Measurements from ENCODE around the gene MGST3.

The MGST3 gene

GRCh38 chr1:165619647-165620151 is 11.3 kb upstream of the MGST3 start:
- Histone ChIP-seq H3K27ac (no peak overlapping the region), H3K4me1 (ENCODE audit: control insufficient read depth in 1 of 2, insufficient read depth in 1 of 2, low read depth in 1 of 2, low read length in 1 of 2) (no peaks in the 10 kb centered on the region), H3K4me3 (ENCODE audit: low read depth in 1 of 2, low read length in 1 of 2) (no peak overlapping the region), H3K27me3 (peaks cover 43% of the 10 kb centered on the region), H3K9me3 (no peaks in the 10 kb centered on the region), H3K36me3 (no peaks in the 10 kb centered on the region)
- TF ChIP-seq CTCF (IDR thresholded peaks at IDR 0.05), result no peak

GRCh38 chr1:165623624-165624023 is 7.4 kb upstream of the MGST3 start:
- no peak for TF ChIP-seq CTCF (IDR thresholded peaks at IDR 0.05)

GRCh38 chr1:165624441-165624840 is 6.6 kb upstream of the MGST3 start:
- Histone ChIP-seq H3K36me3 (no peaks in the 10 kb centered on the region), H3K4me1 (ENCODE audit: control insufficient read depth in 1 of 2, insufficient read depth in 1 of 2, low read depth in 1 of 2, low read length in 1 of 2) (peaks cover 0 to 6% of the 10 kb centered on the region in 2 experiments), H3K4me3 (ENCODE audit: low read depth in 1 of 2, low read length in 1 of 2) (no peak overlapping the region), H3K9me3 (no peaks in the 10 kb centered on the region), H3K27ac (no peak overlapping the region), H3K27me3 (peaks cover 16% of the 10 kb centered on the region)
- TF ChIP-seq CTCF (IDR thresholded peaks at IDR 0.05), result no peak

More at GRCh38 chr1:165623624-165624023, 7.4 kb upstream of the MGST3 start:
- H3K27ac ChIP-seq, result no peak overlapping the region
- no peaks in the 10 kb centered on the region for H3K36me3 ChIP-seq
- H3K27me3 ChIP-seq, result peaks cover 16% of the 10 kb centered on the region
- H3K4me3 ChIP-seq (ENCODE audit: low read depth in 1 of 2, low read length in 1 of 2), result no peak overlapping the region
- H3K9me3 ChIP-seq, result no peaks in the 10 kb centered on the region
- H3K4me1 ChIP-seq (ENCODE audit: control insufficient read depth in 1 of 2, insufficient read depth in 1 of 2, low read depth in 1 of 2, low read length in 1 of 2), result no peaks in the 10 kb centered on the region

- no peak for TF ChIP-seq CTCF (IDR thresholded peaks at IDR 0.05)
- Histone ChIP-seq H3K4me3 (ENCODE audit: low read depth in 1 of 2, low read length in 1 of 2) (no peak overlapping the region), H3K27me3 (peaks cover 15% of the 10 kb centered on the region), H3K9me3 (no peaks in the 10 kb centered on the region), H3K27ac (no peak overlapping the region), H3K36me3 (no peaks in the 10 kb centered on the region), H3K4me1 (ENCODE audit: control insufficient read depth in 1 of 2, insufficient read depth in 1 of 2, low read depth in 1 of 2, low read length in 1 of 2) (peaks cover 27 to 33% of the 10 kb centered on the region in 2 experiments)
Observed at GRCh38 chr1:165628147-165628822, 2.7 kb upstream of the MGST3 start.

- no peak for TF ChIP-seq CTCF (IDR thresholded peaks at IDR 0.05)
- H3K27ac ChIP-seq, result no peak overlapping the region
- no peaks in the 10 kb centered on the region for H3K9me3 ChIP-seq
- peaks cover 15% of the 10 kb centered on the region for H3K27me3 ChIP-seq
- H3K4me1 ChIP-seq (ENCODE audit: control insufficient read depth in 1 of 2, insufficient read depth in 1 of 2, low read depth in 1 of 2, low read length in 1 of 2), result peaks cover 27 to 33% of the 10 kb centered on the region in 2 experiments
- H3K4me3 ChIP-seq (ENCODE audit: low read depth in 1 of 2, low read length in 1 of 2), result no peak overlapping the region
- H3K36me3 ChIP-seq, result no peaks in the 10 kb centered on the region
Observed at GRCh38 chr1:165629151-165629550, 1.9 kb upstream of the MGST3 start.

Data from neutrophil (primary cell).